ENCODE results near the gene ZNF691. TPM values are rescaled to one million over a fixed set of nuclear protein-coding genes. Genes with fewer than 3 reads are reported as not detected.

Gene ZNF691
- total RNA-seq, 1 experiment from 2014 or later: 13.5 TPM

DNA sequence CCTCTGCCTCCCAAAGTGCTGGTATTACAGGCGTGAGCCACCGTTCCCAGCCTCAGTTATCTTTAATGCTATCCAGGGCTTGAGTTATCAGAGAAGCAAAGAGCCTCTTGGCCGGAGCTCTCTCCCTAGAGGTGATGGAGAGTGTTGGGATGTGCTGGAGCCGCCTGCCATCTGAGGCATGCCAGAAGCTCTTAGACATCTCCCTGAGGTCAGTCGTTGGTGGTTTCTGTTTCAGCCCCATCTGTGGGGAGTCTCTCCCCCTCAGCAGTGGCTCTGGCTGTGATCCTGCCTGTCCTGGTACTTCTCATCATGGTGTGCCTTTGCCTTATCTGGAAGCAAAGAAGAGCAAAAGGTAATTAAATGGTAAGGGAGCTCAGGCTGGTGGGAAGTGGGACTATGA is 11.6 kb upstream of the ZNF691 start:
- Histone ChIP-seq H3K4me1 (ENCODE audit: insufficient read depth, low read length, poor library complexity, severe bottlenecking) (no peaks in the 10 kb centered on the region), H3K27ac (ENCODE audit: low read depth, low read length, poor library complexity, severe bottlenecking) (no peak overlapping the region), H3K9me3 (ENCODE audit: low read depth, low read length, poor library complexity, severe bottlenecking) (no peaks in the 10 kb centered on the region), H3K36me3 (ENCODE audit: insufficient read depth, low read length, poor library complexity, severe bottlenecking) (no peaks in the 10 kb centered on the region), H3K4me3 (ENCODE audit: low read depth, low read length, poor library complexity, severe bottlenecking) (no peak overlapping the region), H3K27me3 (replicated peaks; ENCODE audit: insufficient read depth, low read depth, low read length, poor library complexity) (no peaks in the 10 kb centered on the region)
- no TSS peak for BruUV-seq (replicated peaks)
- no peak for TF ChIP-seq EZH2 (IDR thresholded peaks at IDR 0.05; ENCODE audit: borderline replicate concordance, low read depth, low read length, poor library complexity, severe bottlenecking)
- TF ChIP-seq, protein P1, sequence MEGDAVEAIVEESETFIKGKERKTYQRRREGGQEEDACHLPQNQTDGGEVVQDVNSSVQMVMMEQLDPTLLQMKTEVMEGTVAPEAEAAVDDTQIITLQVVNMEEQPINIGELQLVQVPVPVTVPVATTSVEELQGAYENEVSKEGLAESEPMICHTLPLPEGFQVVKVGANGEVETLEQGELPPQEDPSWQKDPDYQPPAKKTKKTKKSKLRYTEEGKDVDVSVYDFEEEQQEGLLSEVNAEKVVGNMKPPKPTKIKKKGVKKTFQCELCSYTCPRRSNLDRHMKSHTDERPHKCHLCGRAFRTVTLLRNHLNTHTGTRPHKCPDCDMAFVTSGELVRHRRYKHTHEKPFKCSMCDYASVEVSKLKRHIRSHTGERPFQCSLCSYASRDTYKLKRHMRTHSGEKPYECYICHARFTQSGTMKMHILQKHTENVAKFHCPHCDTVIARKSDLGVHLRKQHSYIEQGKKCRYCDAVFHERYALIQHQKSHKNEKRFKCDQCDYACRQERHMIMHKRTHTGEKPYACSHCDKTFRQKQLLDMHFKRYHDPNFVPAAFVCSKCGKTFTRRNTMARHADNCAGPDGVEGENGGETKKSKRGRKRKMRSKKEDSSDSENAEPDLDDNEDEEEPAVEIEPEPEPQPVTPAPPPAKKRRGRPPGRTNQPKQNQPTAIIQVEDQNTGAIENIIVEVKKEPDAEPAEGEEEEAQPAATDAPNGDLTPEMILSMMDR (conservative IDR thresholded peaks at IDR 0.05; ENCODE audit: low read depth, low read length): no peak
- ChIA-PET POLR2A (ENCODE audit: low non-redundant PET) (no interaction called here), CTCF (no interaction called here)
- DNase-seq (ENCODE audit: low spot score): no peak
- intact Hi-C loops (cut with micrococcal nuclease; ENCODE audit: unreplicated experiment): no loop called here

DNA sequence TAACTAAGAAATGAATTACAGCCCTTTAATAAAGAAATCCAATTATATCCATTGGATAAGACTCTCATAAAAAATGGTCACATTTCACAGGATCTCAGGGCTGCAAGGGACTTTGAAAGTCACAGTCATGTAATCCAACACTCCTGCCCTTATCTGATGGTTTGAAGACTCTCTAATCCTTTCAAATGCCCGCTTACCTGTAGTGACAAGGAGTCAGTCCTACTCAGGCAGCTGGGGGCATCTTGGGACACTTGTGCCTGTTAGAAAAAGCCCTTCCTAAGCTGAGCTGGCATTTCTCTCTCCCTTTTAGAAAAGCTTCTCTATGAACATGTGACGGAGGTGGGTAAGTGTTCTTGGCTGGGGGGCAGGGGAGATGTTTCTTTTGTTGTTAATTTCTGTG is 11.0 kb upstream of the ZNF691 start:
- CTCF ChIA-PET: no interaction called here
- POLR2A ChIA-PET (ENCODE audit: low non-redundant PET): interaction anchor here (0.6 kb wide), 1 partner anchor 884 kb away, joined by 5 read pairs; no protein-coding TSS in a partner anchor
- BruUV-seq (replicated peaks): no TSS peak

DNA sequence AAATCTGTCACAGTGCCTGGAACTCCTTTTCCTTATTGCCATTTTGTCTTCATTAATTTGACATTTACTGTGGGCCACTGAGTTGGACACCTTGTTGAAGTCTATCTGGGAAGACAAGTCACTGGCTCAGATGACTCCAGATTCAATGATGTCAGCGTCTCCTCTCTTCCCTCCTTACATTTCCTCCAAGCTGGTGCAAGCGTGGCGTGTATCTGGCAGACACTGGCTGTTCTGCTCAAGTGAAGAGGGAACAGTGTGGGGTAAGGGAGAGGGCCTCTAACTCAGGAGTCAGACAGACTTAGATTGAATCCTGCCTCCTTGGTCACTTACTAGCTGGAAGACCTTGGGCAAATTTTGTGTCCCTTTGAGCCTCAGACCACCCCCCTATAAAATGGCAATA is 8.7 kb upstream of the ZNF691 start:
- BruUV-seq (replicated peaks): no TSS peak
- ChIA-PET POLR2A (ENCODE audit: low non-redundant PET) (interaction anchor here (0.5 kb wide), 1 partner anchor 10 kb away, joined by 5 read pairs; no protein-coding TSS in a partner anchor), CTCF (no interaction called here)
- no peak for DNase-seq (ENCODE audit: low spot score)
- H3K36me3 ChIP-seq (ENCODE audit: insufficient read depth, low read length, poor library complexity, severe bottlenecking): no peaks in the 10 kb centered on the region
- H3K27ac ChIP-seq (ENCODE audit: low read depth, low read length, poor library complexity, severe bottlenecking): no peak overlapping the region
- no peaks in the 10 kb centered on the region for H3K9me3 ChIP-seq (ENCODE audit: low read depth, low read length, poor library complexity, severe bottlenecking)
- intact Hi-C loops (cut with micrococcal nuclease; ENCODE audit: unreplicated experiment): no loop called here
- H3K4me3 ChIP-seq (ENCODE audit: low read depth, low read length, poor library complexity, severe bottlenecking): no peak overlapping the region
- H3K27me3 ChIP-seq (replicated peaks; ENCODE audit: insufficient read depth, low read depth, low read length, poor library complexity): no peaks in the 10 kb centered on the region
- no peaks in the 10 kb centered on the region for H3K4me1 ChIP-seq (ENCODE audit: insufficient read depth, low read length, poor library complexity, severe bottlenecking)
- no peak for TF ChIP-seq EZH2 (IDR thresholded peaks at IDR 0.05; ENCODE audit: borderline replicate concordance, low read depth, low read length, poor library complexity, severe bottlenecking)
- TF ChIP-seq, protein P1 (conservative IDR thresholded peaks at IDR 0.05; ENCODE audit: low read depth, low read length): no peak

More for the DNA sequence above, 11.0 kb upstream of the ZNF691 start:
- H3K4me3 ChIP-seq (ENCODE audit: low read depth, low read length, poor library complexity, severe bottlenecking): no peak overlapping the region
- no peaks in the 10 kb centered on the region for H3K27me3 ChIP-seq (replicated peaks; ENCODE audit: insufficient read depth, low read depth, low read length, poor library complexity)
- DNase-seq (ENCODE audit: low spot score): no peak
- H3K27ac ChIP-seq (ENCODE audit: low read depth, low read length, poor library complexity, severe bottlenecking): no peak overlapping the region
- no peaks in the 10 kb centered on the region for H3K4me1 ChIP-seq (ENCODE audit: insufficient read depth, low read length, poor library complexity, severe bottlenecking)
- intact Hi-C loops (cut with micrococcal nuclease; ENCODE audit: unreplicated experiment): no loop called here
- TF ChIP-seq, protein P1 (conservative IDR thresholded peaks at IDR 0.05; ENCODE audit: low read depth, low read length): no peak
- TF ChIP-seq EZH2 (IDR thresholded peaks at IDR 0.05; ENCODE audit: borderline replicate concordance, low read depth, low read length, poor library complexity, severe bottlenecking): no peak
- no peaks in the 10 kb centered on the region for H3K36me3 ChIP-seq (ENCODE audit: insufficient read depth, low read length, poor library complexity, severe bottlenecking)
- H3K9me3 ChIP-seq (ENCODE audit: low read depth, low read length, poor library complexity, severe bottlenecking): no peaks in the 10 kb centered on the region

All from A673 (cell line).